ENCODE results near the gene GINS1. TPM values are rescaled to one million over a fixed set of nuclear protein-coding genes. Genes with fewer than 3 reads are reported as not detected.

GINS1 gene
- total RNA-seq, 1 experiment from 2014 or later: 14.4 TPM

- Histone ChIP-seq H2AFZ (ENCODE audit: low read length) (no peak overlapping the region), H4K20me1 (ENCODE audit: insufficient read depth, low read depth, low read length) (no peaks in the 10 kb centered on the region), H3K79me2 (ENCODE audit: low read length) (no peaks in the 10 kb centered on the region), H3K36me3 (ENCODE audit: insufficient read depth, low read length) (no peaks in the 10 kb centered on the region), H3K4me1 (ENCODE audit: low read length) (no peaks in the 10 kb centered on the region), H3K4me2 (ENCODE audit: low read depth, low read length, poor library complexity, severe bottlenecking) (no peak overlapping the region), H3K9me3 (ENCODE audit: low read length) (no peaks in the 10 kb centered on the region), H3K9ac (ENCODE audit: low read length) (no peak overlapping the region), H3K27ac (ENCODE audit: low read length) (no peak overlapping the region), H3K4me3 (ENCODE audit: low read length) (no peak overlapping the region), H3K9me2 (replicated peaks; ENCODE audit: insufficient read depth, low read length) (no peaks in the 10 kb centered on the region), H3K27me3 (ENCODE audit: low read length) (no peaks in the 10 kb centered on the region)
- no peak for DNase-seq
Measured at GRCh38 chr20:25494506-25495188, 87.2 kb downstream of the GINS1 start.

GRCh38 chr20:25495189-25495824 is 87.8 kb downstream of the GINS1 start:
- no peaks in the 10 kb centered on the region for H4K20me1 ChIP-seq (ENCODE audit: insufficient read depth, low read depth, low read length)
- no peaks in the 10 kb centered on the region for H3K4me1 ChIP-seq (ENCODE audit: low read length)
- no peaks in the 10 kb centered on the region for H3K27me3 ChIP-seq (ENCODE audit: low read length)
- H3K9me2 ChIP-seq (replicated peaks; ENCODE audit: insufficient read depth, low read length): no peaks in the 10 kb centered on the region
- no peaks in the 10 kb centered on the region for H3K9me3 ChIP-seq (ENCODE audit: low read length)
- H3K4me2 ChIP-seq (ENCODE audit: low read depth, low read length, poor library complexity, severe bottlenecking): no peak overlapping the region
- H3K79me2 ChIP-seq (ENCODE audit: low read length): no peaks in the 10 kb centered on the region
- no peak for DNase-seq
- no peak overlapping the region for H2AFZ ChIP-seq (ENCODE audit: low read length)
- H3K27ac ChIP-seq (ENCODE audit: low read length): no peak overlapping the region
- H3K36me3 ChIP-seq (ENCODE audit: insufficient read depth, low read length): no peaks in the 10 kb centered on the region
- no peak overlapping the region for H3K4me3 ChIP-seq (ENCODE audit: low read length)
- no peak overlapping the region for H3K9ac ChIP-seq (ENCODE audit: low read length)

GRCh38 chr20:25496165-25496967 is 88.9 kb downstream of the GINS1 start:
- H2AFZ ChIP-seq (ENCODE audit: low read length): no peak overlapping the region
- no peaks in the 10 kb centered on the region for H3K4me1 ChIP-seq (ENCODE audit: low read length)
- DNase-seq: no peak
- H3K27ac ChIP-seq (ENCODE audit: low read length): no peak overlapping the region
- no peaks in the 10 kb centered on the region for H3K9me2 ChIP-seq (replicated peaks; ENCODE audit: insufficient read depth, low read length)
- no peaks in the 10 kb centered on the region for H3K79me2 ChIP-seq (ENCODE audit: low read length)
- no peaks in the 10 kb centered on the region for H3K27me3 ChIP-seq (ENCODE audit: low read length)
- no peaks in the 10 kb centered on the region for H3K9me3 ChIP-seq (ENCODE audit: low read length)
- no peaks in the 10 kb centered on the region for H4K20me1 ChIP-seq (ENCODE audit: insufficient read depth, low read depth, low read length)
- no peak overlapping the region for H3K4me3 ChIP-seq (ENCODE audit: low read length)
- no peak overlapping the region for H3K4me2 ChIP-seq (ENCODE audit: low read depth, low read length, poor library complexity, severe bottlenecking)
- H3K9ac ChIP-seq (ENCODE audit: low read length): no peak overlapping the region
- H3K36me3 ChIP-seq (ENCODE audit: insufficient read depth, low read length): no peaks in the 10 kb centered on the region

- Histone ChIP-seq H3K27ac (ENCODE audit: low read length) (no peak overlapping the region), H3K9ac (ENCODE audit: low read length) (no peak overlapping the region), H2AFZ (ENCODE audit: low read length) (no peak overlapping the region), H3K4me2 (ENCODE audit: low read depth, low read length, poor library complexity, severe bottlenecking) (no peak overlapping the region), H3K9me2 (replicated peaks; ENCODE audit: insufficient read depth, low read length) (no peaks in the 10 kb centered on the region), H3K4me3 (ENCODE audit: low read length) (no peak overlapping the region), H3K27me3 (ENCODE audit: low read length) (no peaks in the 10 kb centered on the region), H3K79me2 (ENCODE audit: low read length) (no peaks in the 10 kb centered on the region), H4K20me1 (ENCODE audit: insufficient read depth, low read depth, low read length) (no peaks in the 10 kb centered on the region), H3K9me3 (ENCODE audit: low read length) (no peaks in the 10 kb centered on the region), H3K36me3 (ENCODE audit: insufficient read depth, low read length) (no peaks in the 10 kb centered on the region), H3K4me1 (ENCODE audit: low read length) (no peaks in the 10 kb centered on the region)
- DNase-seq: no peak
Measured at GRCh38 chr20:25496968-25497401, 89.5 kb downstream of the GINS1 start.

GRCh38 chr20:25497586-25498279 is 90.3 kb downstream of the GINS1 start:
- H3K36me3 ChIP-seq (ENCODE audit: insufficient read depth, low read length): no peaks in the 10 kb centered on the region
- H3K4me2 ChIP-seq (ENCODE audit: low read depth, low read length, poor library complexity, severe bottlenecking): no peak overlapping the region
- no peak overlapping the region for H3K4me3 ChIP-seq (ENCODE audit: low read length)

More at GRCh38 chr20:25497586-25498279, 90.3 kb downstream of the GINS1 start:
- Histone ChIP-seq H3K9me2 (replicated peaks; ENCODE audit: insufficient read depth, low read length) (no peaks in the 10 kb centered on the region), H3K9ac (ENCODE audit: low read length) (no peak overlapping the region), H3K9me3 (ENCODE audit: low read length) (no peaks in the 10 kb centered on the region), H3K79me2 (ENCODE audit: low read length) (no peaks in the 10 kb centered on the region), H3K27ac (ENCODE audit: low read length) (no peak overlapping the region), H2AFZ (ENCODE audit: low read length) (no peak overlapping the region), H4K20me1 (ENCODE audit: insufficient read depth, low read depth, low read length) (no peaks in the 10 kb centered on the region), H3K27me3 (ENCODE audit: low read length) (no peaks in the 10 kb centered on the region), H3K4me1 (ENCODE audit: low read length) (no peaks in the 10 kb centered on the region)
- DNase-seq: no peak

Other genes with a start within 250 kb of the GINS1 start
- 100 and 125 TPM in 2 replicates for gene ENTPD6, start 212.0 kb upstream of the GINS1 start, total RNA-seq (2014; rRNA removed; shearing (Covaris generic); ENCODE audit: low replicate concordance)
- gene PYGB, start 159.6 kb upstream of the GINS1 start, total RNA-seq (2014; rRNA removed; shearing (Covaris generic); ENCODE audit: low replicate concordance): 188 and 302 TPM in 2 replicates
- 26.1 and 35.9 TPM in 2 replicates for gene ABHD12, start 16.8 kb upstream of the GINS1 start, total RNA-seq (2014; rRNA removed; shearing (Covaris generic); ENCODE audit: low replicate concordance)
- gene NINL, start 177.9 kb downstream of the GINS1 start, total RNA-seq (2014; rRNA removed; shearing (Covaris generic); ENCODE audit: low replicate concordance): 0.19 and 0.79 TPM in 2 replicates
- gene NANP, start 216.3 kb downstream of the GINS1 start, total RNA-seq (2014; rRNA removed; shearing (Covaris generic); ENCODE audit: low replicate concordance): 3.5 and 5.1 TPM in 2 replicates

Data from Karpas-422 (cell line).